GM18873 (cell line): ENCODE measurements around the gene EEPD1.
"Not testable (repeated sequence)": the region's sequence is repeated elsewhere in the genome, so short reads cannot be mapped to it uniquely, and the experiment has no call there.

Experiments
- ATAC-seq: cut with Tn5 transposase; IDR thresholded peaks from one replicate; pipeline ENCODE4 v1.9.1; 2021; ENCODE audit warnings: mild to moderate bottlenecking, moderate library complexity, moderate number of reproducible peaks; ENCODE audit not compliant: unreplicated experiment, low FRiP score

Gene EEPD1

DNA sequence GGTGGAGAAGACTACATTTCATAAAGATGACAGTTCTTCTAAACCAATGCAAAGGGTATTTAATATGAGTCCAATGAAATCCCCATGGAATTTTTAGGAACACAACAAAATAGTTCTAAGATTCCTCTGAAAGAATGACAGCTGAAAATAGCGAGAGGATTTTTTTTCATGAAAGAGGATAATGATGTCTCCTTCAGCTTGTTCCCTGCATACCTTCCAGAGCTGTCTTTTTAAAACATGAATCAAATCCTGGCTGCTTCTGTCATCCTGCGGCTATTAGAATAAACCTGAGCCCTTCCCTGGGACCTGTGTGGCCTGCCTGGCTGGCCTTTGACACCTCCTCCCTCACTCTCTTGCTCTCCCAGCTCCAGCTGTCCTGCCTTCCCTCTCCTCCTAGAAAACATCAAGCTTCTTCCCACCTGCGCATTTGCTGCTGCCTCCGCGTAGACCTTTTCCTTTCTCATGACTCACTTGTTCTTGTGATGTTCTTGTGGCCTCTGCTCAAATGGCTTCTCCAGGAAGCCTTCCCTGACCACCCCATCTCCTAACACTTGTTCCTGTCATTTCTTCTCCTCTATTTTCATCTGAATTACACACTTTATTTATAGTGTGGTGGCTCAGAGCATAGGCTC is 57.4 kb downstream of the EEPD1 start:
- ATAC-seq, result no peak

DNA sequence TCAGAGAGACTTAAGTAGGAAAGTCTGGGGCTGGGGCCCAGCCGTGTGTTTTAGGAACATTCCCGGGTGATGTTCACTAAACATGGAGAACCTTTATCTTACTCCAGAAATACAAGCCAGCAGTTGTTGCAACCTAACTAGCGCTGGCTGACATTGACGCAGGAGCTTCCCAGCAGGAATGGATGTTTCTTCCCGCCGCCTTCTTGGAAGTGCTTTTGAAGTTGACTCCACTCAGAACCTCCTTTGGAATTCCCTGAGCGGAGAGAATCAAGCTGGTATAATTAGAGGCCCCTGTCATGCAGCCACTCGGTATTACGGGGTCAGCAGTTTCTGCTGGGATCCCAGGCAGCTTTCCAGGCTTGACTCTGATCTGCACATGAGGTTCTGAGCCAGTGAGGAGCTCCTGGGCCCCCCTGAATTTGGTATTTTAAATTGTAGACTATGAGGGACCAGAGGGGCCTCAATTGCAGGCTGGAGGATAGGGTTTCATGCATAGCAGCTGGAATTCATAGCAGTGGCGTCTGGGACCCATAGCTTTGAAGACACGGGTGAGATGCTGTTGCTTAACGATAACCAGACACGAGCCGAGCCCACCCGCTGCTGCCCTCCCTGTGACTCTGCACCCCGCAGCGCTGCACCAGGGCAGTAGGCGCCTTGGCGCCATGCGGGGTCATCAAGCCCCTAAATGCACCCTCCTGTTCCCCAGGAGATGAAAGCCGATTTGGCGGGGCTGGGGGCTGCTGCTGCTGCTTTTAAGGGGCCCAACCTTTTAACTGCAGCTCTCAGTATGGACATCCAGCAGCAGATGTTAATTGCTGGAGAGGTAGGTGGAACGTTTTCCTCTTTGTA is 61.8 kb downstream of the EEPD1 start:
- ATAC-seq, result no peak

GRCh38 chr7:36215457-36215765 is 62.4 kb downstream of the EEPD1 start:
- ATAC-seq, result no peak

DNA sequence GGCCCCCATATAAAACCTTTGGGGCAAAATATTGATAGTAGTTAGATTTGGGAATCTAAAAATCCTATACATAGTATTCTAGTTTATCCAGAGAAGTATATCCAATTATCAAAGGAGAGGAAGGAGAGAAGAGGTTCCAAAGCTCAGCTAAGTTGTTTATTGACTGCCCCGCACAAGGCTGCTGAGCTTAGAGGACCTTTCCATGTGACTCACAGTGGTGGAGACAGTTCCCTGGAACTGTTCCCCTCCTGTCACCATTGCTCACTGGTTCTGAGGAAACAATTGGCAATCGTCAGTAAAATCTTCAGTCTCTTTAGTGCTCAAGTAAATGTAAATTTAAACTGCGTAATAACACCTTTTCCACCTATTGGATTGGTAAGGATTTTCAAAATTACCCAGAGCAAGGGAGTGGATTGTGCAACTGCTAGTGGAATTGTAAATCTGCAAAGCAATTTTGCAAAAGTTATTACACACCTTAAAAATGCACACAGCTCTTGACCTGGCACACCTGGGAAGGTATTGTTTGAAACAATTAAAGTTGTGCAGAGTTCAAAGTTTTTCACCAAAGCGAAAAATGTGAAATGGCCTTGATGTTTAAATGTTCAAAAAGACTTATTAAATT is 63.1 kb downstream of the EEPD1 start:
- no peak for ATAC-seq

GRCh38 chr7:36217211-36217960 is 64.3 kb downstream of the EEPD1 start:
- no peak for ATAC-seq

DNA sequence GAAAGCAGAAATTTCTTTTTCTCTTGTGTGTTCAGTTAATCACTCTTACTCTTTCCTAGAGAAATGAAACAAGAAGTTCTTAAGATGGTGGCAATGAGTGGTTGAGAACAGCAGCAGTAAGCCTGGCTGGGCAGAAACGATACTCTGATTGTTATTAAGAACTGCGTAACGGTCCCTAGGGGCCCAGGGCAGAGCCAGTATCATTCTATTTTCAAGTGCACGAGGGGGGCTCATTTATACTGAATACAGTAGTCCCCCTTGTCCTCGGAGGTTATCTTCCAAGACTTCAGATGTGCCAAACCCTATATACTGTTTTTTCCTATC is 64.9 kb downstream of the EEPD1 start:
- ATAC-seq, result no peak

GRCh38 chr7:36219429-36219828 is 66.4 kb downstream of the EEPD1 start:
- ATAC-seq, result no peak

- no peak for ATAC-seq
Observed at GRCh38 chr7:36223851-36224250, 70.8 kb downstream of the EEPD1 start.

DNA sequence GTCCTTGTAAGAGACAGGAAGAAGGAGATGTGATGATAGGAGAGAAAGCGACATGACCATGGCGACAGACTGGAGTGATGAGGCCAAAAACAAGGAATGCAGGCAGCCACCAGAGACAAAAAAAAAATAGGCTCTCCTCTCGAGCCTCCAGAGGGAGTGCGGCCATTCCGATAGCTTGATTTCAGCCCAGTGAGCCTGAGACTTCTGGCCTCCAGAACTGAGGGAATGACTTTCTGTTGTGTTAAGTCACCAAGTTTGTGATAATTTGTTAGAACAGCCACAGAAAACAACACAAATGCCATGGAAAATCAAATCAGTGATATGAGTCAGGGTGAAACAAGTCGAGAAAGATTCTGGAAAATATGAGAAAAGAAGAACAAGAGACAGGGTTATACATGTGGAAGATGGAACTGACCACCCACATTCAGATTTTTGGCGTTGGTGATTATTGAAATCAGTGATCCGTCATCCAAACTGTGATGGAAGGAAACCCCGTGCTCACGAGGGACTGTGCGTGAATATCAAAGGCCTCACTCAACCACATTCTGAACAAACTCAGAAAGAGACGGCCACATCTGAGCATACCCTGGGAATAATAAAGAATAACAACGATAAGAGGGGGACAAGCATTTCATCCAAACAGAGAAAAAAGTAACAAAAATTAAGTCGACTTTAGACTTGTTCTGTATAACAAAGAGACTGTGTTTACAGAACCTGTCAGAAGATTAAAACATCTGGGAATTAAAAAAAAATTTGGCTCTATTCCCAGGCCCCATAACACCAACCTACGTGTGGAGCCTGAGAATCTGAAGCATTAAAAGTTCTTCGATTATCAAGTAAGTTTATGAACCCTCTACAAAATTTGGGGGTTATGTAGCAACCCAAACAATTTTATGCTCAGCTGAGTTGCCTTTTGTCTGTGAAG is 72.1 kb downstream of the EEPD1 start:
- ATAC-seq, result no peak

GRCh38 chr7:36226151-36226550 is 73.1 kb downstream of the EEPD1 start:
- ATAC-seq, result no peak

- ATAC-seq, result no peak
Observed at GRCh38 chr7:36227223-36227622, 74.2 kb downstream of the EEPD1 start.

DNA sequence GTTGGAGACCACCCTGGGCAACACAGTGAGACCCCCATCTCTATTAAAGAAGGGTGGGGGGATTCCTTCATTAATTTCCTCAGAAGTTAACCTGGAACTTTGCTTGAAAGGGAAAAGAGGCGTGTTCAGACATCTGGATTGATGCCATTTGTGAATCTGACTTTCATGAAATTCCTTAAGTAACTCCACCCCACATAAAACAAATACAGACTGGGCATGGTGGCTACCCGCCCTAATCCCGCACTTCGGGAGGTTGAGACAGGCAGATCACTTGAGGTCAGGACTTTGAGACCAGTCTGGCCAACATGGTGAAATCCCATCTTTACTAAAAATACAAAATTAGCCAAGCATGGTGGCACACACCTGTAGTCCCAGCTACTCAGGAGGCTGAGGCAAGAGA is 75.0 kb downstream of the EEPD1 start:
- no peak for ATAC-seq

DNA sequence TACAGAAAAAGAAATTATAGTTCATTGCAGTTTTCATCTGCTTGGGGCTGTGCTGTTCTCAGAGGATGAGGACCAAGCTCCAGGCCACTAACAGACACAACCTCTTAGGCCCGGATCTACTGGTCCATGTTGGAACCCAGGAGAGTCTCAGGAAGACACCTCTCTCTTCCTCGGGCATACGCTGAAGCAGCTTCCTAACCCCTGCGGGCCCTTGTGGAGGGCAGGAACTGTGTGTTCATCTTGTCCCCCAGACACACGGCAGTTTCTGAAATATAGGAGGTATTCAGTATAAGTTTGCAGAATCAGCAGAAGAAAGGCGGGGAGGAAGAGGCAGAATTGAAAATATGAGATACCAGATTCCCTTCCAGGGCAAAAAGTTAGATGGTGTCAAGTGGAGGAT is 78.4 kb downstream of the EEPD1 start:
- ATAC-seq, result no peak

DNA sequence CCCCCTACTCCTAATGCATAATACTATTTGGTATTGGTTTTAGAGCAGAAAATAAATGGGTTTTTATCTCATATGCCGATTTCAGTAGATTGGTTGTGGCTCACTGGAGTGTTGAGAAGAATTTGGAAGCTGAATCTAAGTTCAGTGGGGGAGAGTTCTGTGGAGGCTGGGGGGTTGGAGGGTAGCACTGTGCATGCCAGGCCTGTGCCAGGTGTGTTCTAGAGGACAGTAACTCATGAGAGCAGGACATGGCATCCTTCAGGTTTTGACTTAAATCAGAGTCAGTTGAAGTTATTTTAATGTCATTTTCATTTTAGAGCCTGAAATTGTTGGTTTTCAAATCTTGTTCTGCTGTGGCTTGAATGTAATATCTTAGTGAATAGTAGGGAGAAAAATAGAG is 79.5 kb downstream of the EEPD1 start:
- ATAC-seq, result no peak

DNA sequence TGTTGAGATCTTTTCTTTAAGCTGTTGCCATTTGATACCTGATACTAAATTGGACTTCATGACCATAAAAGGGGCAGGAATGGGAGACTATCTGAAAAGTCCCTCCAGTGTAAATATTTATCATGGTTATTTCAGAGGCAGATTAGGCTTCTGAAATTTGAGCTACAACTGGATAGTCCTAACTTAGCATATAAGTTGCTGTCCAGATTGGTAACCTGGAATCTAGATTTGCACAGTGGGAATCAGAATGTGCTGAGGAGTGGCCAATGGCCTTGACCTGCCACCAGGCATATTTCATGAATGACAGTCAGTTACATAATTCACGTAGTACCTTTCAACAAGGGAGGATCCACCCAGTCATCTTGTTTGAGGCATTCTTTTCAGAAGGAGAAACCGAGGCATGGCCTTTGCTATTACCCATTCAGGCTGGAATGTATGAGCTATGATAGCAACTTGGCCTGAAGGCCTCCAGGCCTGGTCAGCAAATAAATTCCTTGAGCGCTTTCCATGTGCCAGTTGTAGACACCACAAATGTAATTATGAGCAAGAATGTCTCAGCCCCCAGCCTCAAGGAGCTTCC is 80.0 kb downstream of the EEPD1 start:
- ATAC-seq, result no peak

DNA sequence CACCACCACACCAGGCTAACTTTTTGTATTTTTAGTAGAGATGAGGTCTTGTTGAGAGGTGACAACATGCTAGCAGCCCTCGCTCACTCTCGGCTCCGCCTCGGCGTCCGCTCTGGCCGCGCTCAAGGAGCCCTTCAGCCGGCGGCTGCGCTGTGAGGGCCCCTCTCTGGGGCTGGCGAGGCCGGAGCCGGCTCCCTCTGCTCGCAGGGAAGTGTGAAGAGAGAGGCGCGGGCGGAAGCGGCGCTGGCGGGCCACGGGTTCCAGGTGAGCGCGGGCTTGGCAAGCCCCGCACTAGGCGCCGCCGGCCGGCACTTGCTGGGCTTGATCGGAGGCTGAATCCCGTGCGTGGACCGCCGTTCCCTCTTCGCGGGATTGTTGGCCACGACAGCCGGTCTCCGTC is 83.0 kb downstream of the EEPD1 start:
- ATAC-seq, result no peak

GRCh38 chr7:36238138-36238537 is 85.1 kb downstream of the EEPD1 start:
- no peak for ATAC-seq

GRCh38 chr7:36243356-36243755 is 90.3 kb downstream of the EEPD1 start:
- not testable (repeated sequence) for ATAC-seq

GRCh38 chr7:36244001-36244400 is 90.9 kb downstream of the EEPD1 start:
- not testable (repeated sequence) for ATAC-seq

- ATAC-seq, result no peak
Observed at GRCh38 chr7:36244429-36244828, 91.4 kb downstream of the EEPD1 start.
